Measurements from ENCODE around the gene CYP1A1.

- TF ChIP-seq CTCF (conservative IDR thresholded peaks at IDR 0.05; ENCODE audit: low read length) (no peak), EZH2phosphoT487 (IDR thresholded peaks at IDR 0.05; ENCODE audit: borderline replicate concordance, low read depth, low read length) (no peak)
These were observed 42.9 kb upstream of the CYP1A1 start for GRCh38 chr15:74768099-74768770.
